Right ventricle myocardium superior (tissue), 1 donor: ENCODE measurements around the gene PELO. TPM values are rescaled to one million over a fixed set of nuclear protein-coding genes. Genes with fewer than 3 reads are reported as not detected.

Experiments used
- ATAC-seq: fragments of 200-7000 bp; cut with Tn5 transposase; one replicate; pipeline ENCODE4 v1.9.1; 2020; ENCODE audit warnings: mild to moderate bottlenecking; ENCODE audit not compliant: poor library complexity
- DNase-seq: peaks from one replicate; pipeline ENCODE4 v3.0.0-alpha.2; 2020
- intact Hi-C: fragments of 100-400 bp; cut with DNase I; formaldehyde crosslinking; loops from one replicate; pipeline ENCODE4 v1.11.2; 2022
- total RNA-seq: library from RNA; stranded (reverse); fragmentation: NEBNext Ultra II Directional; extraction: Animal tissue kit (Norgen Biotek cat#: 25700); gene quantifications from one replicate; pipeline ENCODE4 v1.2.1, GENCODE V29; 2021
- donor health status: DM: no; HTN: yes; CAD: no; lungs with severe emphysema.

The PELO gene
- total RNA-seq, 1 donor from 2014 or later: 16.9 TPM

- DNase-seq (no peak), ATAC-seq (no peak)
- intact Hi-C loops: no loop called here
Measured at GRCh38 chr5:52769061-52769460, 18.7 kb upstream of the PELO start.

DNA sequence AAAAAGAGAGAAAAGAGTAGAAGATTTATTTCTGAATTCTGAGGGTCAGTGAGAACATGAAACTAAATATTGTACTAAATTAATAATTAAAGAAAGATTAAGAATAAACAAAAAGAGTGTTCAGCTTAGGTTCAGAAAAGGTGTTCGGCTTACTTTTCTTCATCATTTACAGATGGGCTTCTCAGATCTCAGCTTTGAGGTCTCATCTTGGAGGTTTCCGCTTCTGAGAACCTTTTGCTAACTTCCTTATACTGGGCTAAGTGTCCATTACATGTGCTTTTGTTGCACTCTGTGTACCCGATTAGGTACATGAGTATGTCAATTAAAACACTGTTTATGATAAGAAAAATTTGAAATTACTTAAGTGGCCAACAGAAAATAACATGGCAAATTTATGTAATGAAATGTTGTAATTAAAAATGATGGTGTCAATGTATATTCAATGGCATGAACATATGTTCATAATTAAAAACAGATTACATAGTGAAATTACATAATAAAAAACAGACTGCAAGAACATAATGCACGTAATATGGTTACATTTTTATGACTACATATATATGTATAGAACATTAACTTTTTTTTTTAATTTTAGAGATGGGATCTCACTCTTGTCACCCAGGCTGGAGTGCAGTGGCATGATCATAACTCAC, 17.3 kb upstream of the PELO start:
- no peak for ATAC-seq
- intact Hi-C loops: no loop called here
- DNase-seq: no peak

DNA sequence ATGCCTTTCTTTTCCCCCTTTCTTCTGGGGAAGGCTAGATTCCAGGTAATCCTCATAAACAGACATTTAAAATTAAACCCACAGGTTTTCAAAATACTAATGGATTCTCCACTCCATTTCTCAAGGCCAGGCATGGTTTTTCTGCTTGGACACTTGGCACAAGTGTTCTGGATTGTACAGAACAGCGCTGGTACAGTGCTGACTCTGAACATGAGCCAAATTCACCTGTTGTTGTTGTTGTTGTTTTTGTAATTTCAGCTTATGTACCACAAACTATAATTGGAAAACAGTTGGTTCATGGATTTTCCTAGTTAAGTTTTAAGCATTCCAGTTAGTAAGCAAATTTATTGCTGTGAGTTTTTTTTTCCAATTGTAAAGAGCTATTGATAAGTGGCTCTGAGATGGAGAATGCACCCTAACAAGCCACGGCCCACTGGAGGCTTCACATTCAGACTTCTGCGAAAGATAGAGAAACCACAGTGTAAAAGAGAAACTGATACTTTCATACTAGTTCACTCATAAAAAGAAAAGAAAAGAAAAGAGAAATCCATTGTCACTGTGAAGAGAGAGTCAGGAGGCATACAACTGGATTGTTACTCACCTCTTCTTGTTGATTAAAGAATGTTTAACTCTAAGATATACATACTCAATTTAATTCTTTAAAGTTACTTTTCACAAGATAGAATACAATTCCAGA, 16.2 kb upstream of the PELO start:
- DNase-seq: no peak
- intact Hi-C loops: no loop called here
- no peak for ATAC-seq

- no peak for DNase-seq
- ATAC-seq: no peak
- intact Hi-C loops: no loop called here
Measured at GRCh38 chr5:52772668-52773067, 15.0 kb upstream of the PELO start.

DNA sequence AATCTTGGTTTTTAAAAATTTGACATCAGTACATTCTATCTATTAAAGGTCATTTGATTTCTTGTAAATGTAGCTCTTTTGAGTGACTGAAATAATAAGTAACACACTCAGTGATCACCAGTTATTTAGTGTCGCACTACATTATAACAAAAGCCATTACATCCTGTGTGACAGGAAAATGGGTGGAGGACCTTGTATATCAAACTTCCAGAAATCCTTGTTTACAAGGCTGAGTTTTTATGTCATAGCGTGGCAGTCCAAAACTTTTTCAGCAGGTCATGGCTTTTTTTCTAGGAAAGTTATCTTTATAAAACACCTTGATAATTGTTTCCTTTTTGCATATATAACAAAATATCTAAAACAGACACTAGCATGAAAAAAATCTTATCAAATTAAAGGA, 14.4 kb upstream of the PELO start:
- intact Hi-C loops: no loop called here
- ATAC-seq (no peak), DNase-seq (no peak)

DNA sequence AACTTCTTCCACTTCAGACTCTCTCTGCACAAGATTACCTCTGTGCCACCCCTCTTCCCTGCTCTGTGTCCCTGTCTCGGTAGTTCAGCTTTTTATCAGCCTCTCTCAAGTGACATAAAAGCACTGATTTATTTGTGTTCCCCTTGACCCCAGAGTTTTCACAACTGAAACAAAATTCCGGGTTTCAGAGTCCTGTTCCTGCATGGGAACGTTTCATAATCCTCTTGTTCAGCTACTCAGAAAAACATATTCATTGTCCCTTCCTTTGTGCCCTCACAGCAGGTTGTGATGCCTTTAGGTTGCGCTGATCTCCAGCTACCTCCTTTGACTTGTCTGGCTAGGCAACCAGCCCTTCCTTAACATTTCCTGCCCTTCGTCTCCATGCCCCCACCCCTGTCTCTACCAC, 13.7 kb upstream of the PELO start:
- DNase-seq: no peak
- intact Hi-C loops: no loop called here
- ATAC-seq: no peak

GRCh38 chr5:52776116-52776515, 11.6 kb upstream of the PELO start:
- ATAC-seq (no peak), DNase-seq (no peak)
- intact Hi-C loops: no loop called here

DNA sequence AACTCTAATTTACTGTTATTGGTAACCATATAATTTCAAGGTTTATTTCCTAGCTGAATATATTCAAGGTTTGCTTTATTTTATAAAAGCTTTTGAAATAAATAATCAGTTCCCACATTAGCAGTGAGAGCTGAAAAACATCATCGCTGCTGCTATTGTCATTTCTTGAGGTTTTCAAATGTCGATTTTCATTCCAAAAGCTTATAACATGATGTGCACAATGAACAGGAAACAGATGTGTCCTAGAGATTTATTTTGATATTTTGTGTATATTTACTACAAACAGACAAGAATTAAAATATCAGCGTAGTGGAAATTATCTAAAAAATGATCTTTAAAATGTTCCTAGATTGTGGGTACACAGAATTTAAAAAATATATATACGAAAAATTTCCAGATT, 10.5 kb upstream of the PELO start:
- no peak for ATAC-seq
- DNase-seq: no peak
- intact Hi-C loops: no loop called here

- intact Hi-C loops: no loop called here
- ATAC-seq (no peak), DNase-seq (no peak)
Measured at GRCh38 chr5:52778781-52779180, 8.9 kb upstream of the PELO start.

DNA sequence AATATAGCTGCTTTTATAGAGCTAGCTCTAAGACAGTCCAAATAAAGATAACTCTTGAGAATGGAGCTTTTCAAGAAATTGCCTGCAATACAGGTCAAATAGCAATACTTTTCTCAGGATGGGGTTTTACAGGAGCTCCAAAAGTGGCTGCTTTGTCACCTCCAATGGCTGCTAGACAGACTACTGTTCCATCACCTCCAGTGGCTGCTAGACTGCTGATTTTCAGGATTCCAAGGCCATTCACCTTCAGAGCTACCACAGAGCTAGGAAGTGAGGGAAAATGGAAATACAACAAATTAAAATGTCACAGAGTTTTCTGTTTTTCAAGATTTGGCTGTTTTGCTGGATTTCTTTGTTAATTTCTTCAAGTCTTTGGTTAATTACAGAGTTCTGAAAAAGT, 8.5 kb upstream of the PELO start:
- ATAC-seq: no peak
- DNase-seq: no peak
- intact Hi-C loops: no loop called here

- intact Hi-C loops: loop anchor here (10.0 kb wide), 1 partner anchor 89 kb away; no protein-coding TSS in a partner anchor
- ATAC-seq: no peak
- DNase-seq: peak; percentile 38
Measured at GRCh38 chr5:52783226-52783959, 4.3 kb upstream of the PELO start.

GRCh38 chr5:52784737-52785136, 3.0 kb upstream of the PELO start:
- DNase-seq: no peak
- intact Hi-C loops: loop anchor here (5.0 to 10.0 kb wide), 2 partner anchors 90 to 133 kb away; no protein-coding TSS in a partner anchor
- ATAC-seq: no peak

DNA sequence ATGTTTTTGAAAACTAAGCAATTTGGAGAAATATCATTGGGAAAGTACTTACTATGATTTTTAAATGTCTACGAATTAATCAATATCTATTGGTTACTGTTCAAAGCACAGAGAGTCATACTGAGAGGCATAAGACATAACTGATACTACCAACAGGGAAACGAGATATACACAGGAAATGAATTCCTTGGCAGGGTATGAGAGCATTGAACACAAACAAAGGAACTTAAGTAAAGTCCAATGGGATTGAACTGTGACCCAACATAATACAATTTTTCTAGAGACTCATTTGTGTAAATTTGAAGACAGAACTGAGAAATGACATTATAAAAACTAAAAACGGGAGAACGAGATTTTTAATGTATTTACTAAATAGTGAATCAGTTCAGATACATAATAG, 1.3 kb upstream of the PELO start:
- ATAC-seq: no peak
- DNase-seq: no peak
- intact Hi-C loops: loop anchor here (5.0 to 10.0 kb wide), 2 partner anchors 92 to 131 kb away; no protein-coding TSS in a partner anchor

DNA sequence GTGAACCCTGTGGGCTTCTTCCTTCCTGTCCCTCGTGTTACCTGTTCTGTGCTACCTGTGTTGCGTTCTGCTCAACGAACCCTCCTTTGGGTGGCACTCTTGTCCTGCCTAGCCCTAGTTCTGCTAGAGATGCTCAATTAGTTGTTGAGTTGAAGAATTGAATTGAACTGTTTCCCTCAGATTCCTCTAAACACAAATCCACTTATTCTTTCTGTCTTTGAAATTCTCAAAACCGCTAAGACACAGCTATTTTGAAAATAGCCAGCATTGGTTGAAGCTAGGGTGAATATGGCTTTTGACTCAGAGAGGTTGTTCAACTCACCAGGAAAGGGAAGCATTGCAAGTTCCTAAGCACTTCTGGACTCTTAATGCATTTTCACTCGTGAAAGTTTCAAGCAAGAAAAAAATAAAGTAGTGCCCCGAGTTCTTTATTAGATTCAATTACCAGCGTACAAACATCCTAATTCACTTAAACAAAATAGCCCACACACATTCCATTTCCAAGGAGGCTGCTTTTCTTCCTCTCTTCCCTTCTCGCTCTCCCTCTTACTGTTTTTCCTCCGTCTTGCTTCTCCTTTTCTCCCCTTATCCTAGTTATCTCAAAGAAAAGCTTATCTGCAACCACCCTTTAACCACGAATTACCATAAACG, 642 bp upstream of the PELO start:
- intact Hi-C loops: loop anchor here (5.0 to 10.0 kb wide), 2 partner anchors 92 to 130 kb away; no protein-coding TSS in a partner anchor

DNA sequence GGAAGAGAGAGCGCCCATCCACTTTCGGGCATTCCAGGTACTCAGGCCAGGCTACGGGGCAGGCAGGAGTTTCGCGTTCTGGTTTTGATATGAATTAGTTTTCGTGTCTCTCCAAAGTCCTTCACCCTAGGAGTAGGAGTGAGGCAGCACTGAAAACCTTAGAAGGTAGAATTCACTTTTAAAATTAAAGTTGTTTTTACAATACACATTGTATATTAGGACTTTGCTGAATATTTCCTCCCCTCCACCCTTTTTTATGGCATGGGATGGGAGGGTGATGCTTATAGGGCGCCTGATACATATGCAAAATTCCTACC, 747 bp downstream of the PELO start:
- intact Hi-C loops: loop anchor here (5.0 to 10.0 kb wide), 2 partner anchors 94 to 129 kb away; no protein-coding TSS in a partner anchor
- no peak for ATAC-seq
- no peak for DNase-seq

More for the DNA sequence above, 642 bp upstream of the PELO start:
- DNase-seq (no peak), ATAC-seq (peak; percentile 42)

GRCh38 chr5:52789378-52789777, 1.7 kb downstream of the PELO start:
- intact Hi-C loops: loop anchor here (5.0 to 10.0 kb wide), 2 partner anchors 95 to 128 kb away; no protein-coding TSS in a partner anchor
- ATAC-seq: no peak
- no peak for DNase-seq

GRCh38 chr5:52789851-52790250, 2.1 kb downstream of the PELO start:
- intact Hi-C loops: loop anchor here (5.0 to 10.0 kb wide), 4 partner anchors 55 to 315 kb away; partner anchors contain the start of gene MOCS2
- DNase-seq: no peak
- no peak for ATAC-seq

DNA sequence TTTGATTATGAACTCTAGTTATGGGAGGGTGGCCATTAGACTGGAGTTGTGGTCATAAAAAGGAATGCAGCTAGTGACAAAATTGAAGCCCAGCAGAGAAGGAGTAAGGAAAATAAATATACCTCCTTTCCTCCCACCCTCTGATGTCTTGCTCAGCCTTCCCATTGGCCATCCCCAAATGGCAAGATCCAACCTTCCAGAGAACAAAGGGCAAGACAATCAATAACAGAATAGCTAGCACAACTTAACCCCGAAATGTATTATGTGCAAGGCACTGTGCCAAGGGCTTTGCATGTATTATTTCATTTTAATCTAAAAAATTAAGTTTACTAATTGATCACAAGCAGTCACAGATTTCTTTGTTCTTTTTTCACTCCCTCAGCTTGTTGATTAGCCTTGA, 3.6 kb downstream of the PELO start:
- DNase-seq (no peak), ATAC-seq (no peak)
- intact Hi-C loops: loop anchor here (10.0 kb wide), 2 partner anchors 53 to 313 kb away; partner anchors contain the start of gene MOCS2

- no peak for DNase-seq
- intact Hi-C loops: loop anchor here (10.0 kb wide), 2 partner anchors 50 to 310 kb away; partner anchors contain the start of gene MOCS2
- ATAC-seq: no peak
Measured at GRCh38 chr5:52794519-52794918, 6.8 kb downstream of the PELO start.
